Subcutaneous adipose tissue (tissue), 4 donors: ENCODE measurements around the gene ITGB5. TPM values are rescaled to one million over a fixed set of nuclear protein-coding genes. Genes with fewer than 3 reads are reported as not detected.

Source experiments
- CTCF ChIP-seq: fragments of 450-650 bp; IDR thresholded peaks from one replicate; pipeline ENCODE4 v1.5.1; 2016; ENCODE audit warnings: low read depth, mild to moderate bottlenecking, control low read depth, antibody characterized with exemption, moderate library complexity
- total RNA-seq, 4 donors: library from RNA; depleted of rRNA; stranded (reverse); fragments of >200 nt; gene quantifications; one replicate each; pipeline ENCODE4 v1.1.0, GENCODE V29; 2016

ITGB5 gene
- total RNA-seq, 4 donors from 2014 or later, result 165 to 320 (median 262) TPM

- no peak for TF ChIP-seq CTCF
Measured at GRCh38 chr3:124890573-124891190, 3.5 kb upstream of the ITGB5 start.

GRCh38 chr3:124888482-124889441 is 1.6 kb upstream of the ITGB5 start:
- TF ChIP-seq CTCF, result no peak

DNA sequence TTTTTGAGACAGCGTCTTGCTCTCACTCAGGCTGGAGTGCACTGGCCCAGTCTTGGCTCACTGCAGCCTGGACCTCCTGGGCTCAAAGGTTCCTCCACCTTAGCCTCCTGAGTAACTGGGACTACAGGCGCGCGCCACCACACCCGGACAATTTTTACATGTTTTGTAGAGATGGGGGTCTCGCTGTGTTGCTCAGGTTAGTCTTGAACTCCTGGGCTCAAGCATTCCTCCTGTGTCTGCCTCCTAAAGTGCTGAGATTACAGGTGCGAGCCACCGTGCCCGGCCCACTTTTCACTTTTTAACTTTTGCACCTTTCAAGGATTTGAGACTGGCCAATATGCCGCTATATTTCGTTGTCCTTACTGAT is 750 bp upstream of the ITGB5 start:
- TF ChIP-seq CTCF, result no peak

DNA sequence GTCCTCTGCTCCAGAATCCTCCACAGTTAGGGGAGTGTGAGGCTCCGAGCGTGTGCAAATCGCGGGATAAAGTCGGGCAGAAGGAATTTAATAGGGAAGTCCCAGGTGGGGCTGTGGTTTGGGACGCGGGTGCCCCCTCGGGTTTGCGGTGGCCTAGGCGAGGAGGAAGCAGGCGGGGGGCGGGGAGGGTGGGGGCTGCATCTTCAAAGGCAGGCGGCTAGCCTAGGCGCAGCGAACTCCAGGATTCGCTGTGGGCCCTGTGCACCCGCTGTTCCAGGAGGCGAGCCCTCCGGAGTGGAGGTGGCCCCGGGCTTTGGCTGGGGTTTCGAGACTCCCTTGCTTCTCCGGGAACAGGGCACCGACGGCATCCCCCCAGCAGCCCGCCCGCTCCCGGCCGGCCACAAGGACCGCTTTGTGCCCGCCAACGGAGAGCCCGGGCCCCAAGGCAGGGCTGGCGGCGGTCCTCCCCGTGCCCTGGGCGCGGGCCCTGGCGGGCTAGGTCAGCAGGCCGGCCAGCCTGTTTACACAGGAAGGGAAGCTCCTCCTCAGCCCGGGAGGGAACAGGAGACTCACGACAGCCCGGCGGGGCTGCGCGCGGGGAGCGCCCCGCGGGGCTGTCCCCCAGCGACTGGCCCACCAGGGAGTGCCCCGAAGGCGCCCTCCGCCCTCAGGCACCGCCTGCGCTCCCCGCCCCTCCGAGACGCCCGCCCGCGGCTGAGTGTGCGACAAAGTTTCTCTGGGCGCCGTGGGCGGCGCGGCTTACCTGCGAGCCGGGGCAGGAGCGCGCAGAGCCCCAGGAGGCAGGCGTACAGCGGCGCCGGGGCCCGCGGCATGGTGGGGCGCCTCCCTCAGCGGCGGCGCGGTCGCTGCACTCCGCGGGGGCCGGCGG is 753 bp downstream of the ITGB5 start:
- no peak for TF ChIP-seq CTCF

DNA sequence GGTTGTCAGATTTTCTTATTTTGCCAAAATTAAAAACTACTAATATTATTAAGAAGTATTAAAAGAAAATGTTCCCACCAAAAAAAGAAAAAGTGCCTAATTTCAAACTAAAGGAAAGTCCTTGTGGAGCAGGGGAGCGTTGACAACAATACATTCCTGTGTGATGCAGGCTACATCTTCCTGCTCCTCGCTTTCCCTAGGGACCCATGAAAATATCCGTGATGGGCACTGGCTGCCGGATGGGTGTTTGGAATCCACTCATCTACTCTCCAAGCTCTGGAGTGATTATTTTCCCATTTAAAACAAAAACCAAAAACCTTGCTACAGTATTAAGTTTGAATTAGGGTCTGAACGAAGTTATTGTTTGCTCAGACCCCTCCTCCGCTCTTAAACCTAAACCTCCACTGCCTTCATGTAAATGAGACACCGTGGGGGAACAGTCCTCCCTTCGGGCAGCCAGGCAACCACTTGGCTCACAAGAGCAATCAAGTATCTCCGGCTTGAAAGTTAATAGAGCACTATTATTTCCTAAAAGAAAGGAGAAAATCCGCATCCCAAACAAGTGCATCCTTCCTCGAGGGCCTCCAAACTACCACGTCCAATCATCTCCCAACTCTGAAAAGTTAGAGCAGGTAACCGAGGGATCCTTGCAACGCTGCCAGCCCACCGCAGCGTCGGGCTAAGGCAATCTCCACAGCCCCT is 1.5 kb downstream of the ITGB5 start:
- TF ChIP-seq CTCF, result no peak

GRCh38 chr3:124884474-124885101 is 2.6 kb downstream of the ITGB5 start:
- TF ChIP-seq CTCF, result no peak
